Upper lobe of left lung (tissue), 6 donors: ENCODE results near the gene SLC22A12. TPM values are rescaled to one million over a fixed set of nuclear protein-coding genes. Genes with fewer than 3 reads are reported as not detected.

Experiments used
- ATAC-seq, 2 donors: fragments of 200-7000 bp; cut with Tn5 transposase; one replicate each; pipeline ENCODE4 v1.9.1; 2022; ENCODE audit warnings: mild to moderate bottlenecking in 2 of 2, moderate library complexity in 2 of 2; ENCODE audit not compliant: low FRiP score in 2 of 2
- DNase-seq, 2 donors: peaks; one replicate each; pipeline ENCODE4 v3.0.0-alpha.2; 2019 to 2020
- H3K27ac ChIP-seq, 4 donors: fragments of 200-600 bp; sonication (generic); one replicate each; pipeline ENCODE4 v1.5.1; 2016 to 2019
- H3K27me3 ChIP-seq, 4 donors: fragments of 200-600 bp; sonication (generic); one replicate each; pipeline ENCODE4 v1.5.1; 2017 to 2019
- H3K36me3 ChIP-seq, 4 donors: fragments of 200-600 bp; sonication (generic); one replicate each; pipeline ENCODE4 v1.5.1; 2016 to 2019
- H3K4me1 ChIP-seq, 4 donors: fragments of 200-600 bp; sonication (generic); one replicate each; pipeline ENCODE4 v1.5.1; 2018 to 2019
- H3K4me3 ChIP-seq, 4 donors: fragments of 200-600 bp; sonication (generic); one replicate each; pipeline ENCODE4 v1.5.1; 2017 to 2019; ENCODE audit warnings: mild to moderate bottlenecking in 2 of 4, moderate library complexity in 1 of 4
- H3K9me3 ChIP-seq, 4 donors: fragments of 200-600 bp; sonication (generic); one replicate each; pipeline ENCODE4 v1.5.1; 2018 to 2019
- EP300 ChIP-seq, 4 donors: sonication (generic); formaldehyde crosslinking; IDR thresholded peaks; one replicate each; pipeline ENCODE4 v1.5.1; 2017; ENCODE audit warnings: antibody characterized with exemption in 4 of 4, control low read depth in 2 of 4
- POLR2A ChIP-seq, 4 donors: fragments of 450-650 bp; IDR thresholded peaks; one replicate each; pipeline ENCODE4 v1.5.1; 2016 to 2017; ENCODE audit warnings: antibody characterized with exemption in 4 of 4, mild to moderate bottlenecking in 2 of 4
- POLR2AphosphoS5 ChIP-seq, 2 donors: sonication (generic); formaldehyde crosslinking; IDR thresholded peaks; one replicate each; pipeline ENCODE4 v1.5.1; 2017; ENCODE audit warnings: antibody characterized with exemption in 2 of 2
- WGBS, 2 donors: methylation state at CpG; one replicate each; pipeline ENCODE4 v1.1.5; 2017 to 2018; 5-methylcytosine and 5-hydroxymethylcytosine counted together
- total RNA-seq, 6 donors: library from RNA; depleted of rRNA in 4 of 6; stranded (reverse); fragments of >200 nt in 4 of 6; gene quantifications; one replicate each; pipeline versions ENCODE4 v1.1.0 to v1.2.1, GENCODE V29; 2016 to 2021
- TF ChIP-seq, protein P1 (sequence below), 6 experiments: fragments of 450-650 bp in 4 of 6; fragments of 200-600 bp in 2 of 6; sonication (generic) in 2 of 6; IDR thresholded peaks; one replicate each; pipeline ENCODE4 v1.5.1; 2016 to 2019; ENCODE audit warnings: antibody characterized with exemption in 6 of 6
- donor health status: DM: no; HTN: no; CAD: no; lungs with moderate emphysema.
- donor health status: DM: no; HTN: yes; CAD: no; lungs with severe emphysema.

Gene SLC22A12
- total RNA-seq, 6 donors from 2014 or later: not detected

DNA sequence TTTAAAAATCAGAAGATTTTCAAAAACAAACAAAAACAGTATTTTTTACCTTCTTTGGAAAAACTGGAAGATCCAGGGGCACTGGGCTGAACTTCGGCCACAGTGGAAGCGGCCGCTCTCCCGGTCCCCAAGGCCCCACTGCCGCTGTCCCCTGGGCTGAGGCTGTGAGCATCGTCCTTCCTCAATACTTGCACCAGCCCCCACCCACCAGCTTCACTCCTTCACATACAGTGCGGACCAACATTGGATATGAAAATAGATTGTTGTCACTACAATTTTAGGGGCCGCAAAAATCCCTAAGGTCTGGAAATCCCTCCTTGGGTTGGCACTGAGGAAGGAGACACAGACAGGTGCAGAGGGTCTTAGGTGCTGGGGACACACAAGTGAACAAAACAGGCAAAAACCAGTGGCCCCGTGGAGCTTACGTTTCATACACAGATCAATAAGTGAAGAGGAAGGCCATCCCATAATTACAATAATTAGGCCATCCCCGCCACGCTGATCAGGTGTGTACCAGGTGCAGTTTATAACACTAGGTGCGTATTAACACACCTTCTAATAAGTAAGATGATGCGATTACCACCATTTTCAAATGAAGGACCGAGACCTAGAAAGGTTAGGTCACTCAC lies 28.2 kb upstream of the SLC22A12 start:
- no peaks in the 10 kb centered on the region for H3K9me3 ChIP-seq
- H3K4me1 ChIP-seq: peaks cover 0 to 6% (median 0%) of the 10 kb centered on the region in 4 donors
- no peak overlapping the region for H3K4me3 ChIP-seq
- DNase-seq (no peak), ATAC-seq (no peak)
- TF ChIP-seq POLR2AphosphoS5 (IDR thresholded peaks at IDR 0.05) (no peak), EP300 (IDR thresholded peaks at IDR 0.05) (no peak), POLR2A (IDR thresholded peaks at IDR 0.05) (no peak)
- TF ChIP-seq, protein P1, sequence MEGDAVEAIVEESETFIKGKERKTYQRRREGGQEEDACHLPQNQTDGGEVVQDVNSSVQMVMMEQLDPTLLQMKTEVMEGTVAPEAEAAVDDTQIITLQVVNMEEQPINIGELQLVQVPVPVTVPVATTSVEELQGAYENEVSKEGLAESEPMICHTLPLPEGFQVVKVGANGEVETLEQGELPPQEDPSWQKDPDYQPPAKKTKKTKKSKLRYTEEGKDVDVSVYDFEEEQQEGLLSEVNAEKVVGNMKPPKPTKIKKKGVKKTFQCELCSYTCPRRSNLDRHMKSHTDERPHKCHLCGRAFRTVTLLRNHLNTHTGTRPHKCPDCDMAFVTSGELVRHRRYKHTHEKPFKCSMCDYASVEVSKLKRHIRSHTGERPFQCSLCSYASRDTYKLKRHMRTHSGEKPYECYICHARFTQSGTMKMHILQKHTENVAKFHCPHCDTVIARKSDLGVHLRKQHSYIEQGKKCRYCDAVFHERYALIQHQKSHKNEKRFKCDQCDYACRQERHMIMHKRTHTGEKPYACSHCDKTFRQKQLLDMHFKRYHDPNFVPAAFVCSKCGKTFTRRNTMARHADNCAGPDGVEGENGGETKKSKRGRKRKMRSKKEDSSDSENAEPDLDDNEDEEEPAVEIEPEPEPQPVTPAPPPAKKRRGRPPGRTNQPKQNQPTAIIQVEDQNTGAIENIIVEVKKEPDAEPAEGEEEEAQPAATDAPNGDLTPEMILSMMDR (IDR thresholded peaks at IDR 0.05): no peak
- H3K27ac ChIP-seq: no peak overlapping the region
- no peaks in the 10 kb centered on the region for H3K27me3 ChIP-seq
- H3K36me3 ChIP-seq: no peaks in the 10 kb centered on the region
- WGBS, 2 donors: 91 to 94% methylated on average over 15 of the region's 15 CpGs

DNA sequence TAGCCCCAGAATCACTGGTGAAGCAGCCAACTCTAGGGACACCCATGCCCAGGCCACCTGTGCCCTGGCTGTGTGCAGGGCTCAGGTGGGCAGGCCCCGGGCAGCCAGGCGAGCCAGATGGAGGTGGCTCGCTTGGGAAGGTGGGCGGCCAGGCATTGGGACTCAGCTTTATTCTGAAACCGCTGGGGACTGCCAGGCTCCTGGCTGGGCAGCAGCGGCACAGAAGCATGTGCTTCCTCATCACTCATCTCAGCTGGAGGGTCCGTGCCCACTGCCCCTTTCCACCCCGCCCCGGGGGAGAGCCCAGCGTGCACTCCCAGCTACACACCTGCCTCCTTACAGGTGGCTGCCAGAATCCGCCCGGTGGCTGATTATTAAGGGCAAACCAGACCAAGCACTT lies 27.1 kb upstream of the SLC22A12 start:
- Histone ChIP-seq H3K27me3 (no peaks in the 10 kb centered on the region), H3K27ac (no peak overlapping the region), H3K4me1 (peaks cover 0 to 6% (median 0%) of the 10 kb centered on the region in 4 donors), H3K9me3 (no peaks in the 10 kb centered on the region), H3K36me3 (no peaks in the 10 kb centered on the region), H3K4me3 (no peak overlapping the region)
- ATAC-seq (no peak), DNase-seq (no peak)
- WGBS, 2 donors: 81 to 91% methylated on average over 6 to 12 of the region's 12 CpGs
- TF ChIP-seq POLR2A (IDR thresholded peaks at IDR 0.05) (no peak), EP300 (IDR thresholded peaks at IDR 0.05) (no peak), POLR2AphosphoS5 (IDR thresholded peaks at IDR 0.05) (no peak)
- TF ChIP-seq, protein P1 (IDR thresholded peaks at IDR 0.05): no peak

DNA sequence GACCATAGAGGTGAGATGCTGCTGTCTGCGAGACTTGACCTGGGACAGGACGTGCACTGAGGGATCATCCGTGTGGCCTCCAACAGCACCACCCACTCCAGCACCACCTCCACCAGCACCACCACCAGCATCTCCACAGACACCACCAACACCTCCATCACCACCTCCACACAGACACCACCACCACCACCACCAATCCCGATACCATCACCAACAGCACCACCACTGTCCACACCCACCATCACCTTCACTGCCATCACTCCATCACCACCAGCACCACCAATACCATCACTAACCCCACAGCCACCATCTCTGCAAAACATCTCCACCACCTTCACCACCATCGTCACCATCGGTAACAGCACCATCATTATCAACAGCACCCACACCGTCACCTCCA lies 26.6 kb upstream of the SLC22A12 start:
- Histone ChIP-seq H3K9me3 (no peaks in the 10 kb centered on the region), H3K27ac (no peak overlapping the region), H3K4me1 (peaks cover 0 to 6% (median 0%) of the 10 kb centered on the region in 4 donors), H3K27me3 (no peaks in the 10 kb centered on the region), H3K36me3 (no peaks in the 10 kb centered on the region), H3K4me3 (no peak overlapping the region)
- WGBS, 2 donors: 83 to 94% methylated on average over 7 of the region's 7 CpGs
- no peak for ATAC-seq
- no peak for DNase-seq
- no peak for TF ChIP-seq POLR2AphosphoS5 (IDR thresholded peaks at IDR 0.05)
- TF ChIP-seq, protein P1 (IDR thresholded peaks at IDR 0.05): no peak
- no peak for TF ChIP-seq POLR2A (IDR thresholded peaks at IDR 0.05)

DNA sequence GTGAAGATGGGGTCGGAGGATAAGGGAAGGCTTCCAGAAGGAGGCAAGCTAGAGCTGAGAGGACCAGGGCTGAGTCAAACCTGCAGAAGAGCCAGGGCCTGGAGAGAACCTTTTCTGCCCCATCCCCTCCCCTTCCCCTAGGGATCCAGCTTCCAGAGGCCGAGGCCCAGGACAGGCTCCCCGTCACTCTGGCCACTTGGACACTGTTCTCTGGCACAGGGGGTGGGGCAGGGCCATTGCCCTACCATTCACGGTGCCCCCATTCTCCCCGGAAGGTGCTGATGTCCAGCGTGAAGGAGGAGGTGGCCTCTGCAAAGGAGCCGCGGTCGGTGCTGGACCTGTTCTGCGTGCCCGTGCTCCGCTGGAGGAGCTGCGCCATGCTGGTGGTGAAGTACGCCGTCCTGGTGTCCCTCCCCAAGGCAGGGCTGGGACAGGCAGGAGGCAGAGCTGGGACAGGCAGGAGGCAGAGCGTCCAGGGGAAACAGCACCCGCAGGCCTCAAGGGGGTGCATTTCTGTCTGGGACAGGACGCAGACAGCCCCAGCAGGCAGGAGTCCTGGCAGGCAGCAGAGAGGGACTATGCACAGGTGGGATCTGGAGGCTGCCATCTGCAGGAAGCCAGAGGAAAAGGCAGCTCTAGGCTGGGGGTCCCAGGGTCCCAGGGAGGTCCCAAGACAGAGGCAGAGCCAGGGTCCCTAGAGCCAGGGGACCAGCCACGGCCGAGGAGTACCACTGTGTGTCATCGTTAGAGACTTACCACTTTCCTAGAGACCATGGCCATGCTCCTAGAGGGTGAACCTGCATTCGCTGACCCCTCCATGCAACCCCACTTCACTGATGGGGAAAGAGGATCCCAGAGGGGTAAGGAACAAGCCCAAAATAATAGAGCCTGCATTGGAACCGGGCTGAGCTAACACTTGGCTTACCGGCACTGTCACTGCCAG lies 25.8 kb upstream of the SLC22A12 start:
- Histone ChIP-seq H3K27me3 (no peaks in the 10 kb centered on the region), H3K9me3 (no peaks in the 10 kb centered on the region), H3K27ac (no peak overlapping the region), H3K4me3 (no peak overlapping the region), H3K36me3 (no peaks in the 10 kb centered on the region), H3K4me1 (peaks cover 0 to 6% (median 0%) of the 10 kb centered on the region in 4 donors)
- no peak for TF ChIP-seq POLR2A (IDR thresholded peaks at IDR 0.05)
- no peak for TF ChIP-seq EP300 (IDR thresholded peaks at IDR 0.05)
- TF ChIP-seq, protein P1 (IDR thresholded peaks at IDR 0.05): no peak
- TF ChIP-seq POLR2AphosphoS5 (IDR thresholded peaks at IDR 0.05): no peak
- WGBS, 2 donors: 84 to 86% methylated on average over 12 to 23 of the region's 24 CpGs
- ATAC-seq (no peak), DNase-seq (no peak)
